ENCODE results near the gene DTNB.

Gene DTNB

DNA sequence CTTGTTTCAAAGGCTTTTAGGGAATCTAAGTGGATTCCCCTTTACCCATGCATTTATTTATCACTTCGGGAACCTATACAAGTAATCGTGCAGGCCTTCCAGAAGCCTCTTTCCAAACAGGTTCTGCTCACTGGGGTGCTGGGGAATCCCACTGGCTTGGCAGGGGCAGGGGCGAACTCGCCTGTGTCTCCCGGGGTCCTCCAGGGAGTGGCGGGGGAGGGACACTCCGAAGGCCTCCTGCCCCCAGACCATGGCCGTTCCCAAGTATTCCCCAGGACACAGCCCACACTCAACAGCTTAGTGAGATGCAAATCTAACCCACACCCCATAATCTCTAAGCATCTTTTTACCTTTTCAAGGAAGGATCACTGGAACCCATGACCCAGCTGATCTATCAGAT, 338.2 kb downstream of the DTNB start:
- TF ChIP-seq TAF1 (IDR thresholded peaks at IDR 0.05; ENCODE audit: borderline replicate concordance, insufficient read depth, low read length) (no peak), POLR2AphosphoS5 (IDR thresholded peaks at IDR 0.05; ENCODE audit: low read depth, low read length) (no peak)
- TF ChIP-seq, protein P1, sequence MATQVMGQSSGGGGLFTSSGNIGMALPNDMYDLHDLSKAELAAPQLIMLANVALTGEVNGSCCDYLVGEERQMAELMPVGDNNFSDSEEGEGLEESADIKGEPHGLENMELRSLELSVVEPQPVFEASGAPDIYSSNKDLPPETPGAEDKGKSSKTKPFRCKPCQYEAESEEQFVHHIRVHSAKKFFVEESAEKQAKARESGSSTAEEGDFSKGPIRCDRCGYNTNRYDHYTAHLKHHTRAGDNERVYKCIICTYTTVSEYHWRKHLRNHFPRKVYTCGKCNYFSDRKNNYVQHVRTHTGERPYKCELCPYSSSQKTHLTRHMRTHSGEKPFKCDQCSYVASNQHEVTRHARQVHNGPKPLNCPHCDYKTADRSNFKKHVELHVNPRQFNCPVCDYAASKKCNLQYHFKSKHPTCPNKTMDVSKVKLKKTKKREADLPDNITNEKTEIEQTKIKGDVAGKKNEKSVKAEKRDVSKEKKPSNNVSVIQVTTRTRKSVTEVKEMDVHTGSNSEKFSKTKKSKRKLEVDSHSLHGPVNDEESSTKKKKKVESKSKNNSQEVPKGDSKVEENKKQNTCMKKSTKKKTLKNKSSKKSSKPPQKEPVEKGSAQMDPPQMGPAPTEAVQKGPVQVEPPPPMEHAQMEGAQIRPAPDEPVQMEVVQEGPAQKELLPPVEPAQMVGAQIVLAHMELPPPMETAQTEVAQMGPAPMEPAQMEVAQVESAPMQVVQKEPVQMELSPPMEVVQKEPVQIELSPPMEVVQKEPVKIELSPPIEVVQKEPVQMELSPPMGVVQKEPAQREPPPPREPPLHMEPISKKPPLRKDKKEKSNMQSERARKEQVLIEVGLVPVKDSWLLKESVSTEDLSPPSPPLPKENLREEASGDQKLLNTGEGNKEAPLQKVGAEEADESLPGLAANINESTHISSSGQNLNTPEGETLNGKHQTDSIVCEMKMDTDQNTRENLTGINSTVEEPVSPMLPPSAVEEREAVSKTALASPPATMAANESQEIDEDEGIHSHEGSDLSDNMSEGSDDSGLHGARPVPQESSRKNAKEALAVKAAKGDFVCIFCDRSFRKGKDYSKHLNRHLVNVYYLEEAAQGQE (IDR thresholded peaks at IDR 0.05; ENCODE audit: insufficient read depth in 1 of 2, low read depth in 2 of 2, low read length in 2 of 2): no peak

DNA sequence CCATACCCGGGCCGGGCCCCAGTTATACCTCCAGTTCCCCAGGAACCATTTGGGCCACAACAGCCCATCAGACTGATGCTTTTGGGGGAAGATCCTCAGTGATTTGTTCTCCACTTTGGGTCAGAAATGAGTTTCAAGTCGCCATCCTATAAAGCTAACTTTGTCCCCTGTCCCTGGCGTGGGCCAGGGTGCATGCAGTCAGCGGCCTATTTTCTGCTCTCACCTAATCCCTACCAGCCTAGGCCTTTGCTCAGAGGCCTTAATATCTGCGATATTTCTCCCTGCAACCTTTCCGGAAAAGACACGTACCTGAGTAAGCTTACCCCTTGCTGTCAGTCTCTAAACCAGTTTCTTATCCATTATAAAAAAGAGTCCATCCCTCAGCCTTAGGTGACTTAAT, 338.9 kb downstream of the DTNB start:
- no peak for TF ChIP-seq FOXP2 (optimal IDR thresholded peaks at IDR 0.05; ENCODE audit: borderline replicate concordance, extremely low read depth, extremely low read length, insufficient read depth)
- TF ChIP-seq SIN3A (IDR thresholded peaks at IDR 0.05; ENCODE audit: borderline replicate concordance, insufficient read depth, low read length): no peak
- TF ChIP-seq TAF1 (IDR thresholded peaks at IDR 0.05; ENCODE audit: borderline replicate concordance, insufficient read depth, low read length): no peak
- TF ChIP-seq POLR2AphosphoS5 (IDR thresholded peaks at IDR 0.05; ENCODE audit: low read depth, low read length): no peak
- TF ChIP-seq, protein P1 (IDR thresholded peaks at IDR 0.05; ENCODE audit: insufficient read depth in 1 of 2, low read depth in 2 of 2, low read length in 2 of 2): no peak

DNA sequence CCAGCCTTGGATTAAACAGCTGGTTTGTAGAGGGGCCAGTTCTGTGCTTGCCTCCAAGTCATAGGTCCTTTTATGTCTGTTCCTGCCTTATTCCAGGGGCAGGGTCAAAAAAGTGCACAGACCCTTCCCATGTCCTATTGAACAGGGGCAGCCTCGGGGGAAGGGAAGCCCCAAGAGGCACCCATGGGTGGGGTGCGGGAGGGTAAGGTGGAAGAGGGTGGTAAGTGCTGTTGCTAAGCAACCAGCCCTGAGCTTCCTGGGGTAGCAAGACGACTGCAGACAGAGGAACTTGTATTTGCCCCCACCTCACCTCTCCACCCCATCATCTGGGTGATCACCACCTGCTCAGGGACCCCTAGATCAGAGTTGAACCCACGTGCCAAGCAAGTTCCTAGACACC, 339.4 kb downstream of the DTNB start:
- no peak for TF ChIP-seq SIN3A (IDR thresholded peaks at IDR 0.05; ENCODE audit: borderline replicate concordance, insufficient read depth, low read length)
- no peak for TF ChIP-seq TAF1 (IDR thresholded peaks at IDR 0.05; ENCODE audit: borderline replicate concordance, insufficient read depth, low read length)
- no peak for TF ChIP-seq FOXP2 (optimal IDR thresholded peaks at IDR 0.05; ENCODE audit: borderline replicate concordance, extremely low read depth, extremely low read length, insufficient read depth)
- TF ChIP-seq POLR2AphosphoS5 (IDR thresholded peaks at IDR 0.05; ENCODE audit: low read depth, low read length): no peak
- TF ChIP-seq, protein P1 (IDR thresholded peaks at IDR 0.05; ENCODE audit: insufficient read depth in 1 of 2, low read depth in 2 of 2, low read length in 2 of 2): no peak

DNA sequence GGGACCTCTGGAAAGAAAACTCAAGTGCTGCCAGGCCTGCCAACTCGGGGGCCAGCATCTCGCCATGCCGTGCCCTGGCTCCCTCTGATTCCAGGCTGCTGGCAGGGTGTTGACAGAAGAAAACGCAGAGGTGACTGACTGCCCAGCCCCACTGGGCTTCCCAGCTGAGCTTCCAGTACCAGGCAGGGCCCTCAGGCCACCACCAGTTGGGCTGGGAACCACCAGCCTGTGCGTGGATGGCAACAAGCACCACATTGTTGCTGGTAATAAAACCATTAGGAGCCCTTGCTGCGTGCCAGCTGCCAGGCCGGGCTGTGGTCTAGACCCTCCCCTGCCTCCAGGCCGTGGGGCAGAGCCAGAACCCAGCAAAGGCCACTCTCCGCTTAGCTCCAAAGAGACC, 340.8 kb downstream of the DTNB start:
- no peak for TF ChIP-seq POLR2AphosphoS5 (IDR thresholded peaks at IDR 0.05; ENCODE audit: low read depth, low read length)
- no peak for TF ChIP-seq TAF1 (IDR thresholded peaks at IDR 0.05; ENCODE audit: borderline replicate concordance, insufficient read depth, low read length)
- TF ChIP-seq, protein P1 (IDR thresholded peaks at IDR 0.05; ENCODE audit: insufficient read depth in 1 of 2, low read depth in 2 of 2, low read length in 2 of 2): no peak
- no peak for TF ChIP-seq SIN3A (IDR thresholded peaks at IDR 0.05; ENCODE audit: borderline replicate concordance, insufficient read depth, low read length)
- TF ChIP-seq FOXP2 (optimal IDR thresholded peaks at IDR 0.05; ENCODE audit: borderline replicate concordance, extremely low read depth, extremely low read length, insufficient read depth): no peak

DNA sequence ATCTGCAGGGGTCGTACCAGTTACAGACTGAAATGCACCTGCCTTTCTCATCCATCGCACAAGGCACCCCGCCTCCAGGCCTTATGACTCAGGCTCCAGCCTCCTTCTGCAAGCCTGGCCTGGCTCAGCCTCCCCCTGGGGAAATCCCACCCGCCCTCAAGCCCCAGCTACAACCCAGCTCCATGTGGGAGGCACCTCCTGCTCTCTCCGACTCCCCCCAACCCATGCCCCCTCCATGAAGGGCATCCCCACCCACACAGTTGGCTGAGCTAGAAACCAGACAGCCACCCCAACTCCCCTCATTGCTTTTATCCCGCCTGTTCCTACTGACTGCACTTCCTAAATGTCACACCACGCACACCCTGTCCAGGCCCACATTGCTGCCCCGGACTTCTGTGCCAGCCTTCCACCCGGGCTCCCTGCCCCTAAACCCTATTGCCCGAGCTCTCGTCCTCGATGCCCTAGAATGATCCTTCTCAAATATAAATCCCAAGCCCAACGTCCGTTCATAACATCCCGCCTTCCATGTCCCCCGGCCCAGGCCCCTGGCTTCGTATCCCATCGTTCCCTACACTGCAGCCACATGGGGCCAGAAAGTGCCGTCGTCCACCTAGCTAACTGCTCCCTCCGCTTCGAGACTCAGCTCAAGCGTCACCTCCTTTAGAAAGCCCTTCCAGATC, 341.6 kb downstream of the DTNB start:
- TF ChIP-seq, protein P1 (IDR thresholded peaks at IDR 0.05; ENCODE audit: insufficient read depth in 1 of 2, low read depth in 2 of 2, low read length in 2 of 2): no peak
- no peak for TF ChIP-seq FOXP2 (optimal IDR thresholded peaks at IDR 0.05; ENCODE audit: borderline replicate concordance, extremely low read depth, extremely low read length, insufficient read depth)
- no peak for TF ChIP-seq TAF1 (IDR thresholded peaks at IDR 0.05; ENCODE audit: borderline replicate concordance, insufficient read depth, low read length)
- TF ChIP-seq SIN3A (IDR thresholded peaks at IDR 0.05; ENCODE audit: borderline replicate concordance, insufficient read depth, low read length): no peak
- no peak for TF ChIP-seq POLR2AphosphoS5 (IDR thresholded peaks at IDR 0.05; ENCODE audit: low read depth, low read length)

Data from PFSK-1 (cell line).